Ishikawa (cell line): ENCODE data around the gene CFAP65.
A peak's percentile ranks its signal among the peaks of the same experiment; 100 is the strongest.

Experiments
- CEBPB ChIP-seq: IDR thresholded peaks from 2 replicates; pipeline ENCODE4 v1.6.1; 2012
- CREB1 ChIP-seq: IDR thresholded peaks from 2 replicates; pipeline ENCODE4 v1.6.1; 2012; ENCODE audit warnings: low read depth
- EGR1 ChIP-seq: IDR thresholded peaks from 2 replicates; pipeline ENCODE4 v1.6.1; 2012
- EP300 ChIP-seq: IDR thresholded peaks from 2 replicates; pipeline ENCODE4 v1.6.1; 2012; ENCODE audit warnings: borderline replicate concordance
- FOXM1 ChIP-seq: IDR thresholded peaks from 2 replicates; pipeline ENCODE4 v1.6.1; 2012; ENCODE audit warnings: low read depth, borderline replicate concordance
- MAX ChIP-seq: IDR thresholded peaks from 2 replicates; pipeline ENCODE4 v1.6.1; 2012
- NFIC ChIP-seq: IDR thresholded peaks from 2 replicates; pipeline ENCODE4 v1.6.1; 2012
- RAD21 ChIP-seq: IDR thresholded peaks from 2 replicates; pipeline ENCODE4 v1.6.1; 2012; ENCODE audit warnings: low read depth
- TAF1 ChIP-seq: IDR thresholded peaks from 2 replicates; pipeline ENCODE4 v1.6.1; 2012; ENCODE audit warnings: low read depth, mild to moderate bottlenecking
- TCF12 ChIP-seq: IDR thresholded peaks from 2 replicates; pipeline ENCODE4 v1.6.1; 2012; ENCODE audit warnings: low read depth
- TEAD4 ChIP-seq: IDR thresholded peaks from 2 replicates; pipeline ENCODE4 v1.6.1; 2012
- USF1 ChIP-seq: IDR thresholded peaks from 2 replicates; pipeline ENCODE4 v1.6.1; 2012
- YY1 ChIP-seq: IDR thresholded peaks from 2 replicates; pipeline ENCODE4 v1.6.1; 2012; ENCODE audit warnings: low read depth
- ZBTB7A ChIP-seq: IDR thresholded peaks from 2 replicates; pipeline ENCODE4 v1.6.1; 2012; ENCODE audit warnings: low read depth
- TF ChIP-seq, protein P1 (sequence below): IDR thresholded peaks from 2 replicates; pipeline ENCODE4 v1.6.1; 2012; ENCODE audit warnings: low read depth, mild to moderate bottlenecking

Gene CFAP65

DNA sequence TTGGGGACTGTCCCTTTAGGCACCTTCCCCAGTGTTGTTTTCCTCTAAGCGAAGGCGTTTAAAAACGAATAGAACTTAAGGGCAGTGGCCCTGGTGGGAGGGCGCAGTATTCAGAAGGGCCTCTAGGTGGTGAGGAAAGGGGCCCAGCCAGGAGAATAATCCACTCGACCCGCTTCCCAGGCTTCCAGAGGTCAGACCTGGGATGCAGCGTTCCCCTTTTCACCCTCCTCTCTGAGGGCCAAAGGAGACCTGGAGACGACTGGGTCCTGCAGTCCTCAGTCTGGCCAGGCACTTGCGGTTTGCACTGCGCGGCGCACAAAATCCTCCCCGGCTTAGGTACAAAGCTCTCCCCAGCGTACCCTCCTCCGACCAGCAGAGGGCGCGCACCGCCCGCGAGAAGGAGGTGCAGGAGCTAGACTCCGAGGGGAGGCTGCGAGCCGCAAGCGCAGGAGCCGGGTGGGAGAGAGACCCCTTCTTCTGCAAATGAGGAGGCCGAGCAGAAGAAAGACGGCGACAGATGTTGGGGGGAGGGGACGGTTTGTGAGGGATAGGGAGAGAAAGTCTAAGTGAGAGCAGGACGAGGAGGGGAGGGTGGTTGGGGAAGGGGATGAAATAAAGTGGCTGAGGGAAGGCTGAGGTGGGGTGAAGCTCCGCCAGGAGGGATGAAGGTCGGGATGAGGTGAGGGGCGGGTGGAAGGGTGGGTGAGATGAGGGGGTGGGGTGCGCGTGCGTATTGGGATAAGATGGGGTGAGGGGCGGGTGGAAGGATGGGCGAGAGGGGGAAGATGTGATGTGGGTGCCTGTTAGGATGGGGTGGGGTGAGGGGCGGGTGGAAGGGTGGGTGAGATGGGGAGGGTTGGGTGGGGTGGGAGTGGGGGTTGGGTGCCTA is 61.2 kb downstream of the CFAP65 start:
- TF ChIP-seq RAD21, result peak; percentile 78
- TF ChIP-seq ZBTB7A, result no peak
- TF ChIP-seq EGR1, result no peak
- no peak for TF ChIP-seq USF1
- TF ChIP-seq FOXM1, result no peak
- TF ChIP-seq TEAD4, result no peak
- no peak for TF ChIP-seq TCF12
- no peak for TF ChIP-seq EP300

DNA sequence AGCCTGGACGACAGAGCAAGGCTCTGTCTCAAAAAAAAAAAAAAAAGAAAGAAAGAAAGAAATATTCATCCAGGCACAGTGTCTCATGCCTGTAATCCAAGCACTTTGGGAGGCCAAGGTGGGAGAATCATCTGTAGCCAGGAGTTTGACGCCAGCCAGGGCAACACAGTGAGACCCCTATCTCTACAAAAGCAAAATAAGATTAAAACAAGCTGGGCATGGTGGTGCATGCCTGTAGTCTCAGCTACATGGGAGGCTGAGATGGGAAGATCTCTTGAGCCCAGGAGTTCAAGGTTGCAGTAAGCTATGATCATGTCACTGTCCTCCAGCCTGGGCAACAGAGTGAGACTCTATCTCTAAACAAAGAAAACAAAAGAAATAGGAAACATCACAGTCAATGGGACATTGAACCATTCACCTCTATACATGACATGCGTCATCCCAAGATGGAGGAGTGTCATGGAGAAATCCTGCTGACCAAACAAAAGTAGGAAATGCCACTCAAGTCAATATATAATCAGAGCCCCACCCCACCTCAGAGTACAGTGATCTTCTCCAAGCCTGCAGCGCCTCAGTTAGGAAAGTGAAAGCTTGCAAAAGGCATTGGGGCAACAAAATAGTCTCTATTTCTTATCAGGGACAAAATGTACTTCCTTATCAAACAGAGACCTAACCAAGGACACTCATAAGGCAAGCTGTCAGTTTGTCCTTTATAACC is 66.1 kb downstream of the CFAP65 start:
- TF ChIP-seq ZBTB7A, result no peak
- no peak for TF ChIP-seq CREB1
- no peak for TF ChIP-seq YY1
- no peak for TF ChIP-seq CEBPB
- no peak for TF ChIP-seq NFIC
- TF ChIP-seq EP300, result no peak
- TF ChIP-seq TCF12, result no peak

DNA sequence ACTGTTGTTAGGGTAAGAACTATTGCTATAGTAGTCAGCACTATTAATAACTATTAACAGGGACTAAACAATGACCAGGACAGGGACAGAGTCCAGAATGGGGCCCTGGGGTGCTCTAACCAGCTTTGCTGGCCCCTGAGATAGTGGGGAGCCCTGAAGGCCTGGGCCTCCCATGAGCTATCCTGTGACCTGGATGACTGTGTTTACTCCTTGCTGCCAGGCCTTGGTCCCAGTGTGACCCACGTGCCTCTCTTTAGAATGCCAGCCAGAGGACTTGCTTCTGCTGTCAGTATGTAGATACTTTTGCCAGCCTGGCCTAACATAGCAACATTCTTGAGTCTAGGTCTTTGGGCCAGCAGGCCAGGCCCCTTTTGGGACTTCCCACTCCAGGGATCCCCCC is 70.4 kb downstream of the CFAP65 start:
- TF ChIP-seq TAF1 (no peak), NFIC (no peak), RAD21 (no peak), USF1 (no peak), TEAD4 (no peak), YY1 (no peak), EGR1 (no peak), TCF12 (no peak), CREB1 (no peak), ZBTB7A (no peak)

- TF ChIP-seq FOXM1 (no peak), EP300 (no peak), USF1 (no peak), YY1 (no peak), NFIC (no peak), TCF12 (no peak)
- TF ChIP-seq, protein P1, sequence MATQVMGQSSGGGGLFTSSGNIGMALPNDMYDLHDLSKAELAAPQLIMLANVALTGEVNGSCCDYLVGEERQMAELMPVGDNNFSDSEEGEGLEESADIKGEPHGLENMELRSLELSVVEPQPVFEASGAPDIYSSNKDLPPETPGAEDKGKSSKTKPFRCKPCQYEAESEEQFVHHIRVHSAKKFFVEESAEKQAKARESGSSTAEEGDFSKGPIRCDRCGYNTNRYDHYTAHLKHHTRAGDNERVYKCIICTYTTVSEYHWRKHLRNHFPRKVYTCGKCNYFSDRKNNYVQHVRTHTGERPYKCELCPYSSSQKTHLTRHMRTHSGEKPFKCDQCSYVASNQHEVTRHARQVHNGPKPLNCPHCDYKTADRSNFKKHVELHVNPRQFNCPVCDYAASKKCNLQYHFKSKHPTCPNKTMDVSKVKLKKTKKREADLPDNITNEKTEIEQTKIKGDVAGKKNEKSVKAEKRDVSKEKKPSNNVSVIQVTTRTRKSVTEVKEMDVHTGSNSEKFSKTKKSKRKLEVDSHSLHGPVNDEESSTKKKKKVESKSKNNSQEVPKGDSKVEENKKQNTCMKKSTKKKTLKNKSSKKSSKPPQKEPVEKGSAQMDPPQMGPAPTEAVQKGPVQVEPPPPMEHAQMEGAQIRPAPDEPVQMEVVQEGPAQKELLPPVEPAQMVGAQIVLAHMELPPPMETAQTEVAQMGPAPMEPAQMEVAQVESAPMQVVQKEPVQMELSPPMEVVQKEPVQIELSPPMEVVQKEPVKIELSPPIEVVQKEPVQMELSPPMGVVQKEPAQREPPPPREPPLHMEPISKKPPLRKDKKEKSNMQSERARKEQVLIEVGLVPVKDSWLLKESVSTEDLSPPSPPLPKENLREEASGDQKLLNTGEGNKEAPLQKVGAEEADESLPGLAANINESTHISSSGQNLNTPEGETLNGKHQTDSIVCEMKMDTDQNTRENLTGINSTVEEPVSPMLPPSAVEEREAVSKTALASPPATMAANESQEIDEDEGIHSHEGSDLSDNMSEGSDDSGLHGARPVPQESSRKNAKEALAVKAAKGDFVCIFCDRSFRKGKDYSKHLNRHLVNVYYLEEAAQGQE, result no peak
These were observed 77.1 kb downstream of the CFAP65 start for GRCh38 chr2:218964041-218964771.

- TF ChIP-seq ZBTB7A (no peak), MAX (no peak; the same call in 1 of the 2 replicates), USF1 (no peak), TEAD4 (no peak), EP300 (no peak), RAD21 (no peak), CREB1 (no peak), TAF1 (no peak), TCF12 (no peak), EGR1 (no peak), NFIC (no peak), CEBPB (no peak), YY1 (no peak)
- TF ChIP-seq, protein P1, result no peak
These were observed 77.7 kb downstream of the CFAP65 start for GRCh38 chr2:218963601-218964000.
